A673 (cell line): Measurements from ENCODE around the gene ELAPOR1. TPM values are rescaled to one million over a fixed set of nuclear protein-coding genes. Genes with fewer than 3 reads are reported as not detected.

ENCODE experiments used
- BruUV-seq: library from RNA; stranded (reverse); fragments of 400-500 nt; replicated peaks from 2 replicates; lab custom pipeline; 2021; lab: Mats Ljungman, UMichigan
- CTCF ChIA-PET: fragments of 300-600 bp; sonication (Branson Sonifier 250); formaldehyde crosslinking; loops from one replicate; lab custom pipeline; 2022; ENCODE audit warnings: antibody characterized with exemption; lab: Charles Lee
- POLR2A ChIA-PET: fragments of 300-600 bp; sonication (Branson Sonifier 250); formaldehyde crosslinking; loops from one replicate; lab custom pipeline; 2022; ENCODE audit warnings: antibody characterized with exemption; ENCODE audit not compliant: low non-redundant PET; lab: Charles Lee
- DNase-seq: peaks from one replicate; pipeline ENCODE4 v3.0.0-alpha.2; 2015; ENCODE audit warnings: low spot score
- H3K27ac ChIP-seq: fragments of 200-600 bp; sonication (generic); 2 replicates; pipeline ENCODE4 v1.5.1; 2016; ENCODE audit warnings: mixed run types, low read depth, mild to moderate bottlenecking, mixed read lengths, antibody characterized with exemption, low read length; ENCODE audit not compliant: poor library complexity, severe bottlenecking
- H3K27me3 ChIP-seq: fragments of 200-600 bp; sonication (generic); replicated peaks from 2 replicates; pipeline ENCODE4 v1.6.1; 2017; ENCODE audit warnings: mixed run types, low read depth, mild to moderate bottlenecking, mixed read lengths, antibody characterized with exemption, low read length; ENCODE audit not compliant: insufficient read depth, poor library complexity
- H3K36me3 ChIP-seq: fragments of 200-600 bp; sonication (generic); 2 replicates; pipeline ENCODE4 v1.6.1; 2016; ENCODE audit warnings: mixed run types, mild to moderate bottlenecking, mixed read lengths, antibody characterized with exemption, low read length; ENCODE audit not compliant: insufficient read depth, poor library complexity, severe bottlenecking
- H3K4me1 ChIP-seq: fragments of 200-600 bp; sonication (generic); 2 replicates; pipeline ENCODE4 v1.6.1; 2017; ENCODE audit warnings: mixed run types, mild to moderate bottlenecking, mixed read lengths, antibody characterized with exemption, low read length; ENCODE audit not compliant: insufficient read depth, poor library complexity, severe bottlenecking
- H3K4me3 ChIP-seq: fragments of 200-600 bp; sonication (generic); 2 replicates; pipeline ENCODE4 v1.5.1; 2016; ENCODE audit warnings: low read depth, mixed run types, mild to moderate bottlenecking, mixed read lengths, low read length; ENCODE audit not compliant: poor library complexity, severe bottlenecking
- H3K9me3 ChIP-seq: fragments of 200-600 bp; sonication (generic); 2 replicates; pipeline ENCODE4 v1.6.1; 2016; ENCODE audit warnings: mixed run types, low read depth, mild to moderate bottlenecking, mixed read lengths, antibody characterized with exemption, low read length; ENCODE audit not compliant: poor library complexity, severe bottlenecking
- EZH2 ChIP-seq: fragments of 200-600 bp; sonication (generic); IDR thresholded peaks from 2 replicates; pipeline ENCODE4 v1.6.1; 2017; ENCODE audit warnings: borderline replicate concordance, low read depth, mild to moderate bottlenecking, mixed read lengths, antibody characterized with exemption, low read length; ENCODE audit not compliant: poor library complexity, severe bottlenecking
- intact Hi-C: fragments of 100-400 bp; cut with micrococcal nuclease; formaldehyde crosslinking; loops from one replicate; pipeline ENCODE4 v1.10.0; 2022; ENCODE audit not compliant: unreplicated experiment
- total RNA-seq: library from RNA; stranded (reverse); gene quantifications from 2 replicates; pipeline ENCODE4 v1.2.3, GENCODE V29; 2021
- TF ChIP-seq, protein P1 (sequence below): fragments of 300-800, 200-600 bp; sonication (generic); conservative IDR thresholded peaks from 2 replicates; pipeline ENCODE4 v1.5.1; 2017; ENCODE audit warnings: low read depth, mild to moderate bottlenecking, antibody characterized with exemption, low read length, moderate library complexity, mixed read lengths

ELAPOR1 gene
- total RNA-seq, 1 experiment from 2014 or later: 0.24 TPM

DNA sequence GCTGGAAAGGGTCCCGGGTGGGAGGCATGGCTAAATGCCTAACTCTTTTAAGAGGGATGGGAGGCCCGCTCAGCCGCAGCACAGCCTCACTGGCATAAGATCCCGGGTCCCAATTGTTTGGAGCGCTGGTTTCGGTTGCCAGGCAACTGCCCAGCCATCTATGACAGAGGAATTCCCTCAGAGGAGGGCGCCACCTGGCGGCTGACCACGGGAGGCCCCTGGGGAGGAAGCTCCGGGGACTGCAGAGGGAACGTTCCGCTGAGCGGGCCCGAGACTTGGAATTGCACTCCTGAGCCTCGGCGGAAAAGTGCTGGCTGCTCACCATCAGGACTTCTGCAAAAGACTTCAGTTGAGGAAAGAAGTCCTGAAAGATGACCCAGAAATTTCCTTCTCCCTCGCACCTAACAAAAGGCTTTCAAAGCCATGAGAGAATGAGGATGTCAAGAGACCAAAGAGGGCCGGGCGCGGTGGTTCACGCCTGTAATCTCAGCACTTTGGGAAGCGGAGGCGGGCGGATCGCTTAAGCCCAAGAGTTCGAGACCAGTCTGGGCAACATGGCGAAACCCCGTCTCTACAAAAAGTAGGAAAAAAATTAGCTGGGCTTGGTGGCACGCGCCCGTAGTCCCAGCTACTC lies 1.1 kb upstream of the ELAPOR1 start:
- H3K4me3 ChIP-seq: peak overlapping the region; percentile 35
- DNase-seq: peak; percentile 97
- no TSS peak for BruUV-seq

DNA sequence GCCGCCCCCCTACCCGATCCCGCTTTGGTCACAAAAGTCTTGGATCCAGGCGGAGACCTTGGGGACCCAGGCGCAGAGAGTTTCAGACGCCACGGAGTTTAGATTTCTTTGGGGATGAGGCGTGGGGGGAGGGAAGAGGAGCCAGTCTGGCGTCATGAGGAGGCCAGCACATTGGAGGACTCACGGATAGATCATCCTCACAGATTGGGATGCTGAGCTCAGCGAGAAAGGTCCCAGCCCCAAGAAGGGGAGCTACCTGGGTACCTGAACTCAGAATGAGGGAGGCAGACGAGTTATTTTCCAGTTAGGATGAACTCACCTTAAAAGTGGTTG lies 393 bp downstream of the ELAPOR1 start:
- TF ChIP-seq, protein P1, sequence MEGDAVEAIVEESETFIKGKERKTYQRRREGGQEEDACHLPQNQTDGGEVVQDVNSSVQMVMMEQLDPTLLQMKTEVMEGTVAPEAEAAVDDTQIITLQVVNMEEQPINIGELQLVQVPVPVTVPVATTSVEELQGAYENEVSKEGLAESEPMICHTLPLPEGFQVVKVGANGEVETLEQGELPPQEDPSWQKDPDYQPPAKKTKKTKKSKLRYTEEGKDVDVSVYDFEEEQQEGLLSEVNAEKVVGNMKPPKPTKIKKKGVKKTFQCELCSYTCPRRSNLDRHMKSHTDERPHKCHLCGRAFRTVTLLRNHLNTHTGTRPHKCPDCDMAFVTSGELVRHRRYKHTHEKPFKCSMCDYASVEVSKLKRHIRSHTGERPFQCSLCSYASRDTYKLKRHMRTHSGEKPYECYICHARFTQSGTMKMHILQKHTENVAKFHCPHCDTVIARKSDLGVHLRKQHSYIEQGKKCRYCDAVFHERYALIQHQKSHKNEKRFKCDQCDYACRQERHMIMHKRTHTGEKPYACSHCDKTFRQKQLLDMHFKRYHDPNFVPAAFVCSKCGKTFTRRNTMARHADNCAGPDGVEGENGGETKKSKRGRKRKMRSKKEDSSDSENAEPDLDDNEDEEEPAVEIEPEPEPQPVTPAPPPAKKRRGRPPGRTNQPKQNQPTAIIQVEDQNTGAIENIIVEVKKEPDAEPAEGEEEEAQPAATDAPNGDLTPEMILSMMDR: no peak
- TF ChIP-seq EZH2: no peak
- intact Hi-C loops: loop anchor here (5.0 kb wide), 1 partner anchor 287 kb away; no protein-coding TSS in a partner anchor
- ChIA-PET CTCF (no interaction called here), POLR2A (no interaction called here)
- peaks cover 19% of the 10 kb centered on the region for H3K4me1 ChIP-seq
- H3K36me3 ChIP-seq: no peaks in the 10 kb centered on the region
- DNase-seq: no peak
- H3K9me3 ChIP-seq: no peaks in the 10 kb centered on the region
- H3K4me3 ChIP-seq: peak overlapping the region; percentile 35
- H3K27ac ChIP-seq: no peak overlapping the region
- no TSS peak for BruUV-seq
- H3K27me3 ChIP-seq: peaks cover 37% of the 10 kb centered on the region

More for the DNA sequence above, 1.1 kb upstream of the ELAPOR1 start:
- intact Hi-C loops: loop anchor here (5.0 kb wide), 1 partner anchor 285 kb away; no protein-coding TSS in a partner anchor
- Histone ChIP-seq H3K4me1 (peaks cover 19% of the 10 kb centered on the region), H3K27me3 (peaks cover 37% of the 10 kb centered on the region), H3K36me3 (no peaks in the 10 kb centered on the region), H3K27ac (no peak overlapping the region), H3K9me3 (no peaks in the 10 kb centered on the region)
- POLR2A ChIA-PET: interaction anchor here (0.6 kb wide), 1 partner anchor 688 kb away, joined by 4 read pairs; no protein-coding TSS in a partner anchor
- TF ChIP-seq, protein P1: peak; percentile 99
- peak; percentile 18 for TF ChIP-seq EZH2
- CTCF ChIA-PET: interaction anchor here (0.6 to 0.7 kb wide), 6 partner anchors 9 to 101 kb away, joined by 3 to 12 read pairs (median 4); partner anchors contain the start of gene SARS1

DNA sequence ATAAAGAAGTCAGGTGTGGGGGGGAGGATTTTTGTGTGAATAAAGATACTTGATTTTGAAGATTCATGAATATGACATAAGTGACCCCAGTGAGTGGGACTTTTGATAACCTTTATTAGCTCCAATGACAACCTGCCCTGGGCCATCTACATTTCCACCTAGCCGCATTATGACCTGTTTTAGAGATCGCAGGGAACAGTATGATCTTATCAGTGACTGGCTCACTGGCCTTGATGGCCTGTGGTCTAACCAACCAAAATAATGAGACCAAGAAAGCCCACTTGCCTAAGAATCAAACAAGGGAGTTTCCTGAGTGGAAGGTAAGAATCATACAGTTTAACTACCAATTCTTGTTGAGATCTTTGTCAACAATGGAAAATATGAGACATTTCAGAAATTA lies 1.8 kb downstream of the ELAPOR1 start:
- intact Hi-C loops: no loop called here
- no peak overlapping the region for H3K27ac ChIP-seq
- no peak for DNase-seq
- BruUV-seq: no TSS peak
- H3K4me1 ChIP-seq: peaks cover 19% of the 10 kb centered on the region
- H3K4me3 ChIP-seq: no peak overlapping the region
- no peaks in the 10 kb centered on the region for H3K9me3 ChIP-seq
- peaks cover 37% of the 10 kb centered on the region for H3K27me3 ChIP-seq
- TF ChIP-seq, protein P1: no peak
- TF ChIP-seq EZH2: no peak
- ChIA-PET POLR2A (no interaction called here), CTCF (no interaction called here)
- no peaks in the 10 kb centered on the region for H3K36me3 ChIP-seq
